Amniotic stem cell (primary cell): ENCODE results near the gene AJAP1.
"Not testable (repeated sequence)": the region's sequence is repeated elsewhere in the genome, so short reads cannot be mapped to it uniquely, and the experiment has no call there.

Source experiments
- DNase-seq: peaks from one replicate; lab custom pipeline; 2025; lab: John Stamatoyannopoulos, UW

Gene AJAP1, protein sequence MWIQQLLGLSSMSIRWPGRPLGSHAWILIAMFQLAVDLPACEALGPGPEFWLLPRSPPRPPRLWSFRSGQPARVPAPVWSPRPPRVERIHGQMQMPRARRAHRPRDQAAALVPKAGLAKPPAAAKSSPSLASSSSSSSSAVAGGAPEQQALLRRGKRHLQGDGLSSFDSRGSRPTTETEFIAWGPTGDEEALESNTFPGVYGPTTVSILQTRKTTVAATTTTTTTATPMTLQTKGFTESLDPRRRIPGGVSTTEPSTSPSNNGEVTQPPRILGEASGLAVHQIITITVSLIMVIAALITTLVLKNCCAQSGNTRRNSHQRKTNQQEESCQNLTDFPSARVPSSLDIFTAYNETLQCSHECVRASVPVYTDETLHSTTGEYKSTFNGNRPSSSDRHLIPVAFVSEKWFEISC

DNA sequence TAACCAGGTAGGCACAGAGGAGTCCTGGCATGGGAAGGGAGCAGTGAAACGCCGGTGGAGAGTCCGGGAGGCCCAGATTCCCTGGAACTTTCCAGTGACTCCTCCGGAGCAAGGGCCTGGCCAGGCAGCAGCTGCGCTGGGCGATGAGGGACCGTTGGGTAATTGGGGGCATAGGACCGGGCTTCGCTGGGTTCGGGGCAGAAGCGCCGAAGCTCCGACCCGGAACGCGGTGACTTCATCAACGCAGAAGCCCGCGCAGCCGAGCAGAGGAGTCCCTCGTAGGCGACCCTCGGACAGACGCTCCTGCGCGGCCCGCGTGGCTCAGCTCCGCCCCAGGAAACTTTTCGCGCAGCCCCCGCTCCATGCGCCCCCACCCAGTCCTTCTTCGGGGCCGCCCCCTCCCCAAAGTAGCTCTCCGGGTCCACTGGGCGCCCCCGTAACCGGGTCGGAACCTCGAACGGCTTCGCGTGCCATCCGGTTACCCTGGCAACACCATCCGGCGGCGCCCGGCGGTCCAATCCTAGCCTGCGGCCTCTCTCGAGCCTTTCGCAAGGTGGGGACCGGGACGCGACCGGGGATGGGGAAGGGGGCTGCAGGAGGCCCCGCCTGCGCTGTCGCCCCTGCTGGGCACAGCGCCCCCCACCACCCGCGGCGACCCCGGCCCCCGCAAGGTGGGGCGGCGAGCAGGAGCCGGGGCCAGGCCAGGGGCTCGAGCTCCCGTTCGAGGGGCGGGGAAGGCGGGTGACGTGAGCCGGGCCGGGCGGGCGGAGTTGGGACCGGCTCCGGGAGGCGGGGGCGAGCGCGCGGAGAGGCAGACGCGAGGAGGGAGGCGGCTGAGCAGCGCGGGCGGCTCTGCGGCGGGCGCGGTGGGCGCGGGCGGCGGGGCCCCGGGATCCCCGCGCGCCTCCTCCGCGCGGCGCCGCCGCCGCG, at the start of gene AJAP1:
Gene AJAP1, plus strand, starts transcription at position 814 of the 930 bp plus-strand sequence. CDS start 817 bp downstream, outside the sequence.
- DNase-seq: no peak

DNA sequence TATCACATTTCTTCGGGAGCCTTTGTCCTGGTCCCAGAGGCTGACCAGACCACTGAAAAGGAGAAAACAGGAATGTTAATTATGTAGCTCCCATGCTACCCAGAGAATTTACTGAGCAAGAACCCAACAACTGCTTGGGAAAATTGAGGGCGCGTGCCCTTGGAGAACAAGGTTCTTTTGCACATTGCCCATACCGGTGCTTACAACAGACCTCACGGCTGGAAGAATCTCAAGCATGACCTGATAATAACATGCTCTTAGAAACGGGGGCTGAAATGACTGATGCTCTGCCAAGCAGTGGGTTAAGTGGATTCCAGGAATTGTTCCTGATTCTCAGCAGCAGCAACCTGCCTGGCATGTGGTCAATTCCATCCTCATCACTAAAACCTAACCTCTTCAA, 49.3 kb upstream of the AJAP1 start:
- no peak for DNase-seq

DNA sequence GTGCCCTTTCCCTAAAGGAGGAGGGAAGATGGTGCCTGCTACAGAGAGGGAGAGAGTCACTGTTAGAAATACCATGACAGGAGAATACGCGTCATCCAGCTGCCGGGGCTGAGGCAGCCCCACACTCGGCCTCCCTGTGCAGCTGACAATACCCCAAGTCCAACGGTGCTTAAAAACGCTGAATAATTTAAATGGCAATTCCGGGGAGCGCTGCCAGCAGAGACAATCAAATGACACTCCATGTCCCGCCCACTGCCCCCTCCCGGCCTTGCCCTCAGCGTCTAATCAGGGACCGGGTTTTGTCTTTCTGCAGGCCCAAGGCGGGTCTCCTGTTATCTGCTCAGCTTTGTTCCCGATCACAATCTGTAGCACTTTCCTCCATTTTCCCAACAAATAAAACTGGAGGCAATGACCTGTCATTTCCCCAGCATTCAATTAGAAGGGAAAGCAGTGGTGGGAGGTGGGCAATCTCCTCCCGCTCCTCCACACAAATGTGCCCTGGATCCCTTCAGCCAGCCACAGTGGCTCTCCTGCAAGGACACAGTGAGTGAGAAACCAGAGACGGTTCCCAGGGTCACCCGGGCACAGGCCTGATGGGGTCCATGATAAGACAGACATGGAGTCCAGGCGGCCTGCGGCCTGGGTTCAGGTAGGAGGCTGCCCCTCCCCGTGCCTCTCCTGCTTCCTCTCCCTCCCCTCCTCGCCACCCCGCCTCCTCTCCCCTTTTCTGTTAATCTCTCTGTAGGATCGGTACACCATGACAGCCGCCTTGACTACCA, 42.7 kb upstream of the AJAP1 start:
- no peak for DNase-seq

DNA sequence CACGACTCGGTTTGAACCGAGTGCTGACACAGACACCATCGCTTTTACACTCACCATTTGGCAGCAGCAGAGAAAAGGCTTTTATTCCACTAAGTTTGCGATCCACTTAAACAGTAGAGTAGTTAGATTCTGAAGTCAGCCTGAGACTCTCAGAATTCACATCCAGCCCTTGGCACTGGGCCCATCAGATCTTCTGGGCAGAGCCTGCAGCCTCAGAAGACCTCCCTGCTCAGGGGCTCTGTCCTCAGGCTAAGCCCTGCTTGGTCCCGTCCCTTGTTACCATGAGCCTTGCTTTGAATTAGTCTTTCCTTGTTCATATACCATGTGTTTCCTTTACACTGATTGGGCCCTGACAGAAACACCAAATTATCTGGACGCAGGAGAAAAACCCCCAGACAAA, 41.4 kb upstream of the AJAP1 start:
- no peak for DNase-seq

DNA sequence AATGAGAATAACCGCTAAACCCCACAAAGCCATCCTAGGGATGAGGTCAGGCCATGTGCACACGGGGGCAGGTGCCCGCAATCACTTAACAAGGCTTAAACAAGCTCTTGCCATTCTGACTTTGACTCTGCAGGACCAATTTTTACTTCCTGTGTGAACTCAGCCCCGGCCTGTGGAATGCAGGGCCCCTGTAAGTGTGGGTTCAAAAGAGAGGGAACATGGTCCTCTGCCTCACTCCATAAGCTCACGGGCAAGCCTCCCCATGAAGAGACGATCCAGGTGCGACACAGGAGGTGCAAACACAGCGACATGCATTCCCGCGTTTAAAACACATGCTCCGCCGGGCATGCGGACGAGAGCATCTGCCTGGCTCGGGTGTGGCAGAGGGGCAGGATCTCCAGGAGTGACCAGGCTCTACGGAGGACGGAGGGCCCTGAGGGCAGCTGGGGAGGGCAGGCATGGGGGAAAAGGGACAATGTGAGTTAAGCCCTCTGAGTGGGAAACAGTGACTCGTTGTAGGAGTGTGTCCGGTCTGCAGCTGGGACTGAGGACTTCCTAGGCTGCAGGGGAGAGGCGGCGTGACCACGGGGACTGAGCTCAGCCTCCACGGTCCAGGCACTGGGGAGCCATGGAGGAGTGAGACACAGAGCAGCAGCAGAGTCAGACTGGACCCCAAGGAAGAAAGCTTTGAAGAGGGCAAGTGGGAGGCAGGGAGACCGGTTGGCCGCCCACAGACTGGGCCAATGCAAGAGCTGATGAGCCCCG, 40.6 kb upstream of the AJAP1 start:
- no peak for DNase-seq

DNA sequence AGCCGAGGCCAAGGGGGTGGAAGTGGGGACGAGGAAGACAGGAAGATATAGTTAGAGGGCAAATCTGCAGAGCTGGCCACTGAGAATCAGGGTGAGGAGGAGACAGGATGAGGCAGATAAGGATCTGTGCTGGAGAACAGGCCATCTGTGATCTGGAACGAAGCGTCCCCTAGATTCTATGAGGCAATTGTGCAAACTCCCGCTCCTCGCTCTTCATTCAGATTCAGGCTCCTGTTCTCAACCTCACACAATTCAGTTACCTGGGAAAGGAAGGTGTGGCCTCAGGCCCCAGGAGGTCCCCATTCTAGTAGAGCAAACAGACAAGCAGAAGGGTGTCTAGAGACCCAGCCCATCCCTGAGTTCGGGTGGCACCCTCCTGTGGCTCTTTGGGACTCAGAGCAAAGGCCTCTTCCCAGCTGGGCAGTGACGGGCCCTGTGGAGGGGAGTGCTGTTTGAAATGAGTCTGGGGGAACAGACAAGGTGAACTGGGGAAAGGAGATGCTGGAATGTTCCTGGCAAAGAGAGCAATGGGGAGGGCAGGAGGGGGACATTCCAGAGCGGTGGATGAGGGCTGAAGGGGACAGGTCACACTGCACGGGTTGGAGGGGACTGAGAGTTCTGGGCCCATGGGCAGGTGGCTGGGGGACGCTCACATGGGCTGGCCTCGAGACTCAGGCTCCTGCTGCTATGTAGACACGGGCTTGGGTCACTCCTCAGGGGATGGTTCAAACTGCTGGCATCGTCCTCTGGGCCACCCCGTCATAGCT, 39.9 kb upstream of the AJAP1 start:
- no peak for DNase-seq

DNA sequence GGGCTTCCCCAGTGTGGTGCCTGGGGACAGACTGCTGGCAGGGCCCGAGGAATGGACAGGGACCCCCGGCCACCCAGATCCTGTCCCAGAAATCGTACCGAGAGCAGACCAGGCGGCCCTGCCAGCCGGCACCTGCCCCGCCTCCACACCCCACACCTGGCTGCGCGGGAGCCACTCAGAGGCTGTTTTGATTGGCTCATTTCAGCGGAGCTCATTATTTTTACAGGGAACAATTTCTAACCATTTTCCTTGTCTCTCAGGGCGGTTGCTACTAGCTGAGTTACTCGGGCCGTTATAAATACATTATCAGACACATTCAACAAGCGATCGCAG, 39.3 kb upstream of the AJAP1 start:
- DNase-seq: no peak

DNA sequence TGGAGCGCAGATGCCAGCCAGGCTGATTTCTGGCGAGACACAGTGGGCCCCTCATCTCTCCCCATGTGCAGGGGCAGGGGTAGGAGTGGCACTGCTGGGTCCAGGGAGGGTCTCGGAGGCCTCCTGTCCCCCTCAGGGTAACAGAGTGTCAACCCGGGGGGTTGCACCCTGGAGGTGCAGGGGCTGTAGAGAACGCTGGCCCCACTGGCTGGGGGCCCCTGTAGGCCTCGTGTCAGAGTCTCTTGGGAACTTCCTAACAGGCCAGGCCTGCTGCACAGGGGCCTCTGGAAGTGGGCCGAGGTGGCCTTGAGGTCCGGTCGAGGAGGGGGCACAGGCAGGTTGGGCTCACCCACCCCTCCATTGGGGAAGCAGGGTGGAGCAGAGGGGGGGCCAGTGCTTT, 38.9 kb upstream of the AJAP1 start:
- no peak for DNase-seq

DNA sequence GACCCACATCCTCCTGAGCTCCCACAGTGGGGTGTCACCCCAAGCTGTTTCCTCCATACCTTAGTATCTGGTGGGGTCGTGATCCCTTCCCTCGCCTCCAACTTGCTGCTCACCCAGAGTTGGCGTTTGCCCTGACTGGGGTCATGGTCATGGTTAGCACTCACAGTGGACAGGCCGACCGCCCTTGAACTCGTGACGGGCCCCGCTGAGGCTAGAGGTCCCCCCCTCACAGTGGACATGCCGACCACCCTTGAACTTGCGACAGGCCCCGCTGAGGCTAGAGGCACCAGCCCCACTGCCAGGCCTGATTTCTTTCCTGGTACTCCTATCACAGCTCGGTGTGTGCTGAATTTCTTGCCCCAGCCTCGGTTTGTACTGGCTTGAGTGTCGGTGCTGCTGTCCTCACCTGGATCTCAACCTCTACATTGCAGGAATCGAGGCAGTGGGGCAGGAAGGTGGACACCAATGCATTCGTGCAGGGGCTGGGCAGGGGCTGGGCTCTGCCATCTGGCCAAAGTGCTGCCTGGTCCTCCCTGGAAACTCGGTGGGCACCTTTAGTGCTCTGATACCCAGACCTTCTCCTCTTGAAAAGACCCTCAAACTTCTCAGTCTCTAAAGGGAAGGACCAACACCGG, 37.5 kb upstream of the AJAP1 start:
- no peak for DNase-seq

DNA sequence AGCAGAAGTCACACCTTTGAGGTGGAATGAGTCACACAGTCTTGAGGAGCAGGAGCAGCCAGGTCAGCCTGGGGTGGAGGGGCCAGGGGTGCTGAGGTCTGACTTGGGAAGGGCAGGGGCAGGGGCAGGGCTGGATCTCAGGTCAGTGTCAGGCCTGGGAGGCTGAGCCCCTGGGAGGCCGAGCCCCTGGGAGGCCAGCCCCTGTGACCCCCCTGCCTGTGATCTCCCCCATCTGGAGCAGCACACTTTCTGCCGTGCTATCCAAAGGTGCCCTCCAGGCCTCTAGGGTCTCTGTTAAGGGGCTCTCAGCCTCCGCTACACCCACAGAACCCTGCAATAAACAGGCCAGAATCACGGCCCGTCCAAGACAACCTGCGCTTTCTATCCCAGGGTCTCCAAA, 36.9 kb upstream of the AJAP1 start:
- DNase-seq: no peak

DNA sequence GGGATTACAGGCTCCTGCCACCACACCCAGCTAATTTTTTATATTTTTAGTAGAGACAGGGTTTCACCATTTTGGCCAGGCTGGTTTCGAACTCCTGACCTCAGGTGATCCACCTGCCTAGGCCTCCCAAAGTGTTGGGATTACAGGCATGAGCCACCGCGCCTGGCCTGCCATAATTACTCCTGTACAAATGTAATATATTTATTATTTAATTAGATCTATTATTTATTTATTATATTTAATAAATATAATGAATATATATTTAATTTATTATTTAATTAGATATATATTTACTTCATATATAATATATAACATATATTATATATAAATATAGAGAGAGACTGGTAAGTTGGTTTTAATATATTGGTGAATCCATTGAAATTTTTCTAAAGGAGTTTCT, 35.6 kb upstream of the AJAP1 start:
- not testable (repeated sequence) for DNase-seq

DNA sequence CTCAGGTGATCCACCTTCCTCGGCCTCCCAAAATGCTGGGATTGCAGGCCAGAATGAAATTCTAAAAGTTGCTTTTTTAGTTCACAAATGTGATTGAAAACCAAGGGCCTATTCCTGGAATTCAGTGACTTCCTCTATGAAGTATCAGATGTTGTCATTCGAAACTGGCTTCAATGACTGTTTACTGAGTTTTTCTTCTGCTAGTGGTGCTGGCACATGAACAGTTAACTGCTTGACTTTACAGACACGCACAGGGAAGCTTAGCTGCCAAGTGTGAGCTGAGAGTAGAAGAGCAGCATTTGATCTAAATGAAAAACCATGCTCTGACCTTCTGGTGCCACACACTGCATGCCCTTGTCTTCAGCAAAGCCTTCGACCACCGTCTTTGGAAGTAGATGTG, 32.8 kb upstream of the AJAP1 start:
- DNase-seq: no peak

DNA sequence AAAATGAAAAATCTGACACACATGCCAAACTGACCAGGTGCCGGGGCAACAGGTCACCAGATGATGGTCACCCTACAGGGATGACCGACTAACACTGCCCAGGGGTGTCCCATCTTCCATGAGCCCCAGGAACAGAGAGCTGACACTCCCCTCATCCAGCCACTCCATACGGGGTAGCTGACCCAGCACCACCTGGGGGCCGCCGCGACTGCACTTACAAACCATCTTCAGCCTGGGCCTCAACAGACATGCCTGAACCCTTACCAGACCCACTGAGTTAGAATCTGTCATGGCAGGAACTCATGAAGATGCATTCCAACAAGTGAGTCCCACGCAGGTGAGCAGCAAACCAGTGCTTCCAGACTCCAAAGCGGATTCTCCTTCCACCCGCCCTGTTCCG, 31.6 kb upstream of the AJAP1 start:
- DNase-seq: no peak

DNA sequence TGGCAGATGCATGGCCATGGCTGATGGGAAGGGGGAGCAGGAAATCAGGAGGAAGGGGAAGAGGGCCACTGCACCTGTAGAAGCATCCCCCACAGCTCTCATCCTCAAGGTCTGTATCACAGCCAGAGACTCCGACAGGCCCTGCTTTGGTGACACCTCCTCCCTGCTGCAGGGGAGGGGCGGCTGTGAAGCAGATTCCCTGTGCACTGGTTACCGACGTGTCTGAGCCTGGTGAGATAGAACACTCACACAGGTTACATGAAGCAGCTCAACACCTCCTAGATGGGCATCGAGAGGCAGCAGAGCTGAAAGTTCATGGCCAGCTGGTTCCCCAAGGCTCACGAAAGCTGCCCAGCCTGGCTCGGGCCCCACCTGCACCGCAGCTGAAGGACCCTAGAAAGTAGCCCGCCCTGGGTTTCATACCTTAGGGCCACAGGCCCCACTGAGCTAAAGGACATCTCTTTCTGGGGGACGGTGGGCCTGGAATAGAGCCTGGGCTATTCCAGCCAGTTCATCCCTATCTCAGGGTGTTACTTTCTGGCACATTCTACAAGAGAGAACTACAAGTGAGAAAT, 30.2 kb upstream of the AJAP1 start:
- no peak for DNase-seq

DNA sequence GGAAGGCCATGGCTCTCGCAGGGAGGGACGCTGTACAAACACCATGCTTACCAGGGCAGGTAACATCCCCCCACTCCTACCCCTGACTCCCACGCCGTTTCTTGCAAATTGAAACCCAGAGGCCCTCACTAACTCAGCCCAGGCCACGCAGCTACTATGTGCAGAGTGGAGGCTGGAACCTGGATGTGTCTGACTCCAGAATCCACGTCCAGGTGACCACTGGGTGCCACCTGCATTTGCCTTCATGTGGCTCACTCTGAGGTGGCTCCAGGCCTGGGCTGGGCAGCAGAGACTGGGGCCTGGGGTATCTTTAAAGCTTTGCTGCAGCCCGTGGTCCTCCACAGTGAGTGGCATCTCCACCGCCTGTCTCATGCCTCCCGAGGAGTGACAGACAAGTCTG, 29.6 kb upstream of the AJAP1 start:
- DNase-seq: no peak

DNA sequence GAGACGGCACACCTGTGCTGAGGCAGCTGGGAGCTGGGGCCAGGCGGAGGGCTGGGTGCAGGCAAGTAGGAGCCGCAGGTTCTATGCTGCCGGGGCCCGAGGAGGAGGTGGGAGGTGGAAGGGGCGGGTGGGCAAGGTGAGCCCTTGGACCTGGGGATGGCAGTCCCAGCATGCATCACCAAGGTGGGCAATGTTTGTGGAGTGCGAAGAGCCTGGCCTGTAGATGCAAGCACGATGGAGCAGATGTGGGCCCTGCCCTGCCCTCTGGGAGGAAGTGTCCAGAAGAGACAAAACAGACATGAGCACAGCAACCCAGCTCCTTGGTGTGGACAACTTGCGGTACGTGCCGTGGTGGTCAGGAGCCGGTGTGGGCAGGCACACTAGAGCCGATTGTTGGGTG, 28.3 kb upstream of the AJAP1 start:
- no peak for DNase-seq

DNA sequence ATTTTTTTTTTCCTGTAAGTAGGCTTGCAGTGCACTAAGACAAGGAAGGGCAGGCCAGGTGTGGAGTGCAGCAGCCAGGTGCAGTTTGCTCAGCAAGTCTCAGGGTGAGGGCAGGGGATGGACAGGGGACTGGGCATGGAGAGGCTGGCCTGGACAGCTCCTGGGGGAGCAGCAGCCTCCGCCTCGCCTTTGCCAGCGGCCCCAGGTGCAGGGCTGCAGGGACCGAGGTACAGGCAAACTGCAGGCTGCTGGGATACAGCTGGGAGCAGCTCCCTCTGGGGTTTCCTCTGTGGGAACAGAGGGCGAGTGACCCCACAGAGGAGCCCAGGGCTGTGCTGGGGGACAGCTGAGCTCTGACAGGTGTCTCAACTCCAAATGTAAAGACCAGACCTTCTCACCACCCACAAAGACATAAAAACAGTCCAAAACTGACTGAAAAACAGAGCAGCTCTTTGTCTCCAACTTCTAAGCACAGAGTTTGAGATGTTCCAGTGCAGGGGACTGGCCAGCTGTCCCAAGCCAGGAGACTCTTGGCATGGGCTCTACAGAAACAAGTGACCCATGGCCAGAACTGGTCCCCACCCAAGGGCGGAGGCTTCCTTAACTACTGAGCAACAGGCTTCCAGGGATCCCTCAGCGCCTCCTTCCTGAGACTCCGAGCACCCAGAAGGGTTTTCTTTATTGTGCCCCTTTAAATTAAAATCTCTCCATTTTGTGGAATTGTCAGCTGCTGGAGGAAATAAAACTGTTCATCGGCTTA, 27.7 kb upstream of the AJAP1 start:
- no peak for DNase-seq

DNA sequence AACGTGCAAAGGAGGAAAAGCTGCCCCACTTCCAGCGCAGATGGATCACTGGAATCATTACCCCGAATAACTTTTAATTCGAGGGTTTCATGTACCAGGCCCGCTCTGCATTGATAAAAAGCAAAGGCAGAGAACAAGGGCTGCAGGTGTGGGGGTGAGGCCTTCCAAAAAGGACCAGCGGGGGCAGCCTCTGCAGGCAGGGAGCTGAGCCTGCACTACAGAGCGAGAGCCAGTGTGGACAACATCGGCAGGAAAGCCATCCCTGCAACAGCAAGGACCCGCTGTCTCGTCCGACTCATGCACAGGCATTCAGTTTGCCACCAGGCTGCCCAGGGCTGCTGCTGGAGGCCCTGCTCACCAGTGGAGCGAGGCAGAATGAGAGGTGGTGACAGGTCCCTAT, 27.1 kb upstream of the AJAP1 start:
- no peak for DNase-seq

DNA sequence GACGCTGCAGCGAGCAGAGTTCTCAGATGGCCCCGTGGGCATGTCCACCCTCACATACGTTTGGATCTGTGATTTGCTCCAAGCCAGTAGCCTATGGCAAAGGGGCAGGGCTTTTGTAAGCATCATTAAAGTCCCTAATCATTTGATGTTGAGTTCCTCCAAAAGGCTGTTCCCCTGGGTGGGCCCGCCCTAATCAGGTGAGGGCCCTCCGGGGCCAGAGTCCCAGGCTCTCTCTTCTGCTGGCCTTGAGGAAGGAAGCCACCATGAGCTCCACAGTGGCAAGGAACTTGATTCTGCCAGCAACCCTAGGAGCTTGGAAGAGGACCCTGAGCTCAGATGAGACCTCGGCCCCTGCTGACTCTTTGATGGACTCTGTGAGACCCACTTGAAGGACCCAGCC, 25.4 kb upstream of the AJAP1 start:
- DNase-seq: no peak
